Measurements from ENCODE around the gene COA1. TPM values are rescaled to one million over a fixed set of nuclear protein-coding genes. Genes with fewer than 3 reads are reported as not detected.

COA1 gene
- polyA plus RNA-seq, 1 donor from 2014 or later: 48.5 TPM

- peaks cover 0 to 42% (median 21%) of the 10 kb centered on the region in 3 donors for H3K9me3 Mint-ChIP-seq
- peaks cover 37 to 66% (median 46%) of the 10 kb centered on the region in 3 donors for H3K4me1 Mint-ChIP-seq
- H3K36me3 Mint-ChIP-seq: peaks cover 30% of the 10 kb centered on the region
- H3K27ac Mint-ChIP-seq: peak overlapping the region; percentile 48 to 66 (median 52)
- H3K27me3 Mint-ChIP-seq: no peaks in the 10 kb centered on the region
- H3K4me3 Mint-ChIP-seq: peak overlapping the region; percentile 4 to 88 (median 64)
These were observed 59.8 kb downstream of the COA1 start for GRCh38 chr7:43669286-43670081.

DNA sequence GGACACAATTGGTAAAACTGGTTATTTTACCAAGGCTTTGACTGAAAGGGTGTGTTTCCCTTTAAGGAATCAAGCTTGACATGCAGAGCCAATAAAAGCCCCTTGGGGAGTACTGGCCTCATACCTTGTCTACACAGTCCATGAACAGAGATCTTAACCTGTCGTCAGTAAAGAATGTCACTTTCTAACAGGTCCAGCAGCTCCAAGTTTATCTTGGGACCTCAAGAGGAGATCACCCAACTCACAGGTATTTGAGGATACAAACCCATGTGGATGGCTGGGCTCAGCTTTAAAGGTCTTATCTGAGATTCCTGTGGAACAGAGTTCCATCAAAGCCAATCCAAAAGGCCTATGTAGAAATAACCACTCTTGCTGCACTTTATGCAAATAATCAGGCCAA is 61.3 kb downstream of the COA1 start:
- Mint-ChIP-seq H3K4me1 (peaks cover 25 to 54% (median 35%) of the 10 kb centered on the region in 3 donors), H3K36me3 (peaks cover 29% of the 10 kb centered on the region), H3K27me3 (no peaks in the 10 kb centered on the region), H3K27ac (no peak overlapping the region), H3K9me3 (peaks cover 0 to 36% (median 19%) of the 10 kb centered on the region in 3 donors), H3K4me3 (no peak overlapping the region)

DNA sequence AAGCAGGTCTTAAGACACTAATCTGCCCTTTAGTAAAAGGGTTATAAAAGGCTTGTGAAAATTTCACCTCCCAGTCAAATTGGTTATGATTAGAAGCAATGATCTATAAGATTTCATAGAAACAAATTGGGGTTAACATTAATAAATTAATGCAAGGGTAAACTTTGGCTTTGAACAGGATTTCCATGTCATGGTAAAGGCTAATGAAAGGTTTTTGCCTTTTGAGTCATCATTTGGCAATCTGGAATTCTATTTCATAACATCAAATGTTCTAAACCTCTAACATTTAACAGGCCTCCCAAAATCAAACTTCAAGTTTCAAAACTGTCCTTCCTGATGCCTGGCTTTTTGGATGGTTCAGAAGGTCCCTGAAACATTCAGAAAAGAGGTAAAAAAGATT is 62.4 kb downstream of the COA1 start:
- Mint-ChIP-seq H3K27me3 (no peaks in the 10 kb centered on the region), H3K36me3 (peaks cover 24% of the 10 kb centered on the region), H3K9me3 (peaks cover 0 to 26% (median 11%) of the 10 kb centered on the region in 3 donors), H3K4me1 (peaks cover 21 to 50% (median 30%) of the 10 kb centered on the region in 3 donors), H3K27ac (no peak overlapping the region), H3K4me3 (no peak overlapping the region)

- Mint-ChIP-seq H3K9me3 (peaks cover 0 to 20% (median 4%) of the 10 kb centered on the region in 3 donors), H3K27me3 (no peaks in the 10 kb centered on the region), H3K4me3 (no peak overlapping the region), H3K36me3 (peaks cover 17% of the 10 kb centered on the region), H3K4me1 (peaks cover 25 to 54% (median 31%) of the 10 kb centered on the region in 3 donors), H3K27ac (no peak overlapping the region)
These were observed 64.6 kb downstream of the COA1 start for GRCh38 chr7:43664681-43665080.

GRCh38 chr7:43660141-43660540 is 69.2 kb downstream of the COA1 start:
- H3K27me3 Mint-ChIP-seq: no peaks in the 10 kb centered on the region
- H3K27ac Mint-ChIP-seq: peak overlapping the region in 2 of 3 donors; percentile 24 to 54
- H3K9me3 Mint-ChIP-seq: no peaks in the 10 kb centered on the region
- H3K4me1 Mint-ChIP-seq: peaks cover 32 to 35% (median 32%) of the 10 kb centered on the region in 3 donors
- peak overlapping the region in 1 of 4 donors; percentile 62 for H3K4me3 Mint-ChIP-seq
- H3K36me3 Mint-ChIP-seq: peaks cover 5% of the 10 kb centered on the region

- Mint-ChIP-seq H3K27ac (peak overlapping the region in 1 of 3 donors; percentile 70), H3K4me3 (no peak overlapping the region), H3K4me1 (peaks cover 32 to 33% (median 33%) of the 10 kb centered on the region in 3 donors), H3K27me3 (no peaks in the 10 kb centered on the region), H3K36me3 (peaks cover 3% of the 10 kb centered on the region), H3K9me3 (peaks cover 0 to 2% (median 0%) of the 10 kb centered on the region in 3 donors)
These were observed 69.8 kb downstream of the COA1 start for GRCh38 chr7:43659549-43659896.

DNA sequence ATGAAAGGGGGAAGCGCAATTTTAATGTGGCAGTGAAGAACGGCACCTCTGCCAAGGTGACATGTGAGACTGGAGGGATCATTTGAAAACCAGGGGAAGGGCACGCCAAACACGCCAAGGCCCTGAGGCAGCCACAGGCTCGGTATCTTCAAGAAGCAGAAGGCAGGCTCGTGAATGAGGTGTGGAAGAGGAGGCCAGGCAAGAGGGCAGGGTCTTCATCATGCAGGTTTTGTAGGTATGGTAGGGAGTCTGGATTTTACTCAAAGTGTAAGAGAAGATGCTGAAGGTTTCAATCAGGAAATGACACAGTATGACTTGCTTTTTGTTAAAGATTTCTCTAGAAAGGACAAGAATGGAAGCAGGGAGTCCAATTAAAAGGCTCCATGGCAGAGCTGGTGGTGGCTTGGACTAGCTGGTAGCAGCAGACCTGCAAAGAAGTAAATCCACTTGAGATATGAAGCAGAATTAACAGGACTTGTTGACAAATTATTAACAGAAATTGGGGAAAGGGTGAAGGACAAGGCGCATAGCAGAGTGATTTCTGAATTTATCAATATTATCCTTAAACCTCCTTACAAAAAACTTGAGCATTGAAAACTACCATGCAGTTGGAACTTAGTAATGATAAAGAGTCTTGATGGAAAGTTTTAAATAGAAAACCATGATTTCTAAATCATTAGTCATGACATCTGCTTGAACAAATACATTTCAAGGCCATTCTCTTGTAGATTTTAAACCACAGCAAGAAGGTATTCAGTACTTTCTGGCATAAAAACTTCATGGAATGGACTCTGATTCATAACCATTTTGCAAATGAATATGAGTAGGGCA is 70.4 kb downstream of the COA1 start:
- Mint-ChIP-seq H3K9me3 (peaks cover 0 to 5% (median 2%) of the 10 kb centered on the region in 3 donors), H3K4me3 (peak overlapping the region in 3 of 4 donors; percentile 2 to 66 (median 12)), H3K4me1 (peaks cover 38 to 39% (median 38%) of the 10 kb centered on the region in 3 donors), H3K36me3 (peaks cover 4% of the 10 kb centered on the region), H3K27me3 (no peaks in the 10 kb centered on the region), H3K27ac (peak overlapping the region; percentile 70 to 82 (median 75))

DNA sequence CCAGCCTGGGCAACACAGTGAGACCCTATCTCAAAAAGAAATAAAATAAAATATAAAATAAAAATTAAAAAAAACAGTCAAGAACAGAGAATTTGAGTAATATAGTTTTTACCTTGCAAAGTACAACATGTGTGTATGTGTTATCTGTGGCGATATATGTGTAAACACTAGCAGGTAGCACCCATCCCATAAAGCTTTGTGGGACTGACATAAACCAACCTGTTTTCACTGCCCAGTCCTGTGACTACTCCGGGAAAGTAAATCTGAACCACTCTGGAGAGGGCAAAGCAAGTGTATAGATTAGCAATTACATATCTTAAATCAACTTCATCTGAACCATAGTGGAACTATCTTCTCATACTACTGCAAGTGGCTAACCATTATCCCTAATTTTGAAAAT is 72.3 kb downstream of the COA1 start:
- H3K4me3 Mint-ChIP-seq: no peak overlapping the region
- peaks cover 0 to 5% (median 2%) of the 10 kb centered on the region in 3 donors for H3K9me3 Mint-ChIP-seq
- H3K4me1 Mint-ChIP-seq: peaks cover 40 to 49% (median 44%) of the 10 kb centered on the region in 3 donors
- peaks cover 6% of the 10 kb centered on the region for H3K36me3 Mint-ChIP-seq
- H3K27me3 Mint-ChIP-seq: no peaks in the 10 kb centered on the region
- peak overlapping the region in 1 of 3 donors; percentile 13 for H3K27ac Mint-ChIP-seq

GRCh38 chr7:43655584-43655983 is 73.7 kb downstream of the COA1 start:
- H3K27me3 Mint-ChIP-seq: no peaks in the 10 kb centered on the region
- H3K9me3 Mint-ChIP-seq: peaks cover 0 to 5% (median 2%) of the 10 kb centered on the region in 3 donors
- peaks cover 8% of the 10 kb centered on the region for H3K36me3 Mint-ChIP-seq
- peaks cover 44 to 59% (median 52%) of the 10 kb centered on the region in 3 donors for H3K4me1 Mint-ChIP-seq
- no peak overlapping the region for H3K4me3 Mint-ChIP-seq
- H3K27ac Mint-ChIP-seq: no peak overlapping the region

DNA sequence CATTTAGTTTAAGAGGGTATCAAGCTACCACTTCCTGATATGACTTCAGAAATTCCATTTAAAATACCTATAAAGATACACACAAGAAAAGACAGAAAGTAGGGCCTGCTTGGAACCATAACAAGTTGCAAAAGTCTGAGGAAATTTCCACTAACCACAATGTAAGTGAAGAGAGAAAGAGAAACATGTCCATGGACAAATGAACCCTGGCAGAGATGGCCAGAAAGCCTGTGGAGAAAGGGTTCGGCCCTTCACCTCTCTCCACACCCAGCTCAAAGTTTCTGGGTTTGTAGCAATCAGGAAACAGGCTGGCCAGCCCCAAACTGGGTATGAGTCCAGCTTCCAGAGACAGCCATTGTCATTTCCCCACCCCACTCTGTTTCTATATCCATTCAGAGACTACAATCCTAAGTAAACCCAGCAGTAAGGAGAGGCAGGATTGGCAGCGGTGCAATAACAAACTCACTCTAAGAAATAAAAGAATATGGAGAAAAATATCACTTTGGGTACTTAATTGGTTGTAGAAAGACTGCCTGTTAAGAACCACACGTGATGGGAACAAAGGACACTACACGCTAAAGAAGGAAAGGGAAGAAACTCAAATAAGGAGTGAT is 75.3 kb downstream of the COA1 start:
- Mint-ChIP-seq H3K4me3 (peak overlapping the region in 3 of 4 donors; percentile 34 to 76 (median 67)), H3K27ac (peak overlapping the region; percentile 5 to 75 (median 67)), H3K4me1 (peaks cover 42 to 57% (median 50%) of the 10 kb centered on the region in 3 donors), H3K36me3 (peaks cover 8% of the 10 kb centered on the region), H3K27me3 (no peaks in the 10 kb centered on the region), H3K9me3 (peaks cover 0 to 5% (median 2%) of the 10 kb centered on the region in 3 donors)

- Mint-ChIP-seq H3K27ac (peak overlapping the region in 1 of 3 donors; percentile 67), H3K4me3 (peak overlapping the region in 3 of 4 donors; percentile 34 to 76 (median 67)), H3K9me3 (peaks cover 0 to 5% (median 2%) of the 10 kb centered on the region in 3 donors), H3K4me1 (peaks cover 42 to 54% (median 46%) of the 10 kb centered on the region in 3 donors), H3K27me3 (no peaks in the 10 kb centered on the region), H3K36me3 (peaks cover 8% of the 10 kb centered on the region)
These were observed 75.9 kb downstream of the COA1 start for GRCh38 chr7:43653466-43653865.

- peak overlapping the region; percentile 2 to 89 (median 80) for H3K4me3 Mint-ChIP-seq
- H3K36me3 Mint-ChIP-seq: peaks cover 8% of the 10 kb centered on the region
- peaks cover 0 to 5% (median 2%) of the 10 kb centered on the region in 3 donors for H3K9me3 Mint-ChIP-seq
- no peaks in the 10 kb centered on the region for H3K27me3 Mint-ChIP-seq
- H3K4me1 Mint-ChIP-seq: peaks cover 46 to 58% (median 54%) of the 10 kb centered on the region in 3 donors
- H3K27ac Mint-ChIP-seq: peak overlapping the region; percentile 78 to 98 (median 94)
These were observed 77.0 kb downstream of the COA1 start for GRCh38 chr7:43652364-43652763.

GRCh38 chr7:43650457-43651052 is 78.8 kb downstream of the COA1 start:
- Mint-ChIP-seq H3K27ac (peak overlapping the region; percentile 78 to 98 (median 94)), H3K36me3 (peaks cover 10% of the 10 kb centered on the region), H3K27me3 (no peaks in the 10 kb centered on the region), H3K4me3 (peak overlapping the region; percentile 78 to 94 (median 85)), H3K4me1 (peaks cover 58 to 72% (median 70%) of the 10 kb centered on the region in 3 donors), H3K9me3 (peaks cover 0 to 5% (median 2%) of the 10 kb centered on the region in 3 donors)

GRCh38 chr7:43649755-43650274 is 79.5 kb downstream of the COA1 start:
- Mint-ChIP-seq H3K4me3 (peak overlapping the region; percentile 80 to 94 (median 85)), H3K36me3 (peaks cover 11% of the 10 kb centered on the region), H3K27me3 (no peaks in the 10 kb centered on the region), H3K4me1 (peaks cover 60 to 75% (median 69%) of the 10 kb centered on the region in 3 donors), H3K27ac (peak overlapping the region; percentile 78 to 98 (median 94)), H3K9me3 (peaks cover 0 to 5% (median 2%) of the 10 kb centered on the region in 3 donors)
